NK-92 (cell line): ENCODE results near the gene ZNF341.
A peak's percentile ranks its signal among the peaks of the same experiment; 100 is the strongest.
"Not testable (repeated sequence)": the region's sequence is repeated elsewhere in the genome, so short reads cannot be mapped to it uniquely, and the experiment has no call there.

Experiments used
- DNase-seq: peaks from one replicate; lab custom pipeline; 2025; ENCODE audit not compliant: unreplicated experiment; lab: John Stamatoyannopoulos, UW

Gene ZNF341

DNA sequence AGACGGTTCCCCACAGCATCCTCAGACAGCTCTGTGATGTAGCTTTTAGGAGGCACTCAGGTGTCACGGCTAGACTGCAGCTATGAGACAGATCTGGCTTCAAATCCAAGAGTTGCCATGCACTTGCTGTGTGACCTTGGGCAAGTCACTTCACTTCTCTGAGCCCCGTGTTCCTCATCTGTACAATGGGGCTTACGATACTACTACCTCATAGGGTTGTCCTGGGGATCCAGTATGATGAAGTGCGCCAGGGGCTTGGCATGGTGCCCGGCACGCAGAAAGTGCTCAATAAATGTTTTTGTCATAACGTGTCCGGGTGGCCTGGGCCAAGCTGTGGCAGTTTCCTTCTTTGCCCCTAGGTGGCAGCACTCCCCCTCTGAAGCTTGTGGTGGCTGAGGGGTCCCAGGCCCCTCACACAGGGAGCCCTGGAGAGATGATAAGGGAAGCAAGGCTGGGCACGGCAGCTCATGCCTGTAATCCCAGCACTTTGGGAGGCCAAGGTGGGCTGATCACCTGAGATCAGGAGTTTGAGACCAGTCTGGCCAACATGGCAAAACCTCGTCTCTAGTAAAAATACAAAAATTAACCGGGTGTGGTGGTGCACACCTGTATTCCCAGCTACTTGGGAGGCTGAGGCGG is 60.3 kb downstream of the ZNF341 start:
- DNase-seq = no peak

DNA sequence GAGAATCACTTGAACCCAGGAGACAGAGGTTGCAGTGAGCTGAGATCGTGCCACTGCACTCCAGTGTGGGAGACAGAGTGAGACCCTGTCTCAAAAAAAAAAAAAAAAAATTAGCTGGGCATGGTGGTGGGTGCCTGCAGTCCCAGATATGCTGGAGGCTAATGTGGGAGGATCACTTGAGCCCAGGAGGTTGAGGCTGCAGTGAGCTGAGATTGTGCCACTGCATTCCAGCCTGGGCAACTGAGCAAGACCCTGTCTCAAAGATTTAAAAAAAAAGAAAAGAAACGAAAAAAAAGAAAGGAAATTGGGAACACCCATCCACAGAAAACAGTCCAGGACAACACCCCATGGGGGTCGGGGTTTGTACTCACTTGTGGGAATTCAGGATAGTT is 60.8 kb downstream of the ZNF341 start:
- DNase-seq = not testable (repeated sequence)

DNA sequence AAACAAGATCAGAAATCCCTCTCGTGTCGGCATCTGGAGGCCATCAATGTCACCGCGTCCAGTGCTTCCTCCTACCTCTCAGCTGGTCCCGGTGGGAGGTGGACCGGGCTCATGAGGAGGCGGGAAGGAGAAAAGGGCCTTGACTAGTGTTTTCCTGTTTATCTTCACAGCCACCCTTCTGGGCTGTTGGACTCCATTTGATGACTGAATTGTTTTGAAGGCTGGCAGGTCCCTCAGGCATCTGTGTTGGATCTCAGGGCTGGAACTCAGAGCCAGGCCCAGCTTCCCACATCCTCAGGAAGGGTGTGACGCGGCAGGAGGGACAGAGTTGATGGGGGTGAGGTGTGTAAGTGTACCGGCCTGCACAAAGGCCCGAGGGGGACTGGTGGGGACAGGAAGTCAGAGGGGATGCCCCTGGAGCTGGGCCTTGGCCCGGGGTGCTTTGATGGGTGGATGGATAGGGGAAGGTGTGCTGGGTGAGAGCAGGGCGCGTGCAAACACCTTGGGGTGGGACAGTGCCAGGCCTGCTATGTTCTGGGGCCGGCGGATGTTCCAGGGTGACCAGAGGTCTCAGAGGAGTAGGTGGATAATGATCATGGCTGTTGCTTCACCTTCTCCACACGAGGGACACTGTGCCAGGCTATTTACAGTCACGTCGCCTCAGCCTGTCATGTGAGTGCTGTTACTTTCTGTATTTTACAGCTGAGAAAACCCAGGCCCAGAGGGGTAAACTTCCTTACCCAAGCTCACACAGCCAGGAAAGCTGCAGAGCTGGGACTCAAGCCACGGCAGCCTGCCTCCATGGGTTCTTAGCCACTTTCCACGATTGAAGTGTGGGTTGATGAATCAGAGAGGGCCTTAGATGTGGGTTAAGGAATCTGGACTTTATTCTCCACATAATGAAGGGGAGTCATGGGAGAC is 61.5 kb downstream of the ZNF341 start:
- no peak for DNase-seq

DNA sequence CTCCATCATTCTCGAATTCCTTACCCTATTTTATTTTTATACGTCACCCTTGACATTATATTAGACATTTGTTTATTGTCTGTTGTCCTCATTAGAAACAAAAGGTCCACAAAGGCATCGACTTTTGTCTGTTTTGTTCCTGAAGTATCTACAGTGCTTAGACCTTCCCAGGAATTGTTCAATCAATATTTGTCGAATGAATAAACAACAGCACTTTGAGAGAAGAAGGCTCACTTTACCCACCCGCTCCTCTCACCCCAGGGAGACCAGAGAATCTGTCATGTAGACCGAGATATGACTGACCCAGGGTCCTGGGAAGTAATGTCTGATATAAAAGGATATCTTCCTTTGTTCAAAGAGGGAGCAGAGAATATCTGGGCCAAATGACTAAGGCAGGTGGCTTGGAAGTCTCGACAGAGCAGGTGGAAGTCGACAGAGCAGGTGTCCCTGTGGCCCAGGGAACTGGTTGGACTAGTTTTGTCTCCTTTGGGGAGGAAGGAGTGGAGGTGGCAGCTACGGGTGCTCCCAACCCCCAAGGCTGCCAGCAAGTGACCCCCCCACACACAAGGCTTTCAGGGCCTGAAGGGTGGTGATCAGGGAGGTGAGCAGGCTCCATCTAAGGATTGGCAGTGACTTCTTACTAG is 64.6 kb downstream of the ZNF341 start:
- no peak for DNase-seq

DNA sequence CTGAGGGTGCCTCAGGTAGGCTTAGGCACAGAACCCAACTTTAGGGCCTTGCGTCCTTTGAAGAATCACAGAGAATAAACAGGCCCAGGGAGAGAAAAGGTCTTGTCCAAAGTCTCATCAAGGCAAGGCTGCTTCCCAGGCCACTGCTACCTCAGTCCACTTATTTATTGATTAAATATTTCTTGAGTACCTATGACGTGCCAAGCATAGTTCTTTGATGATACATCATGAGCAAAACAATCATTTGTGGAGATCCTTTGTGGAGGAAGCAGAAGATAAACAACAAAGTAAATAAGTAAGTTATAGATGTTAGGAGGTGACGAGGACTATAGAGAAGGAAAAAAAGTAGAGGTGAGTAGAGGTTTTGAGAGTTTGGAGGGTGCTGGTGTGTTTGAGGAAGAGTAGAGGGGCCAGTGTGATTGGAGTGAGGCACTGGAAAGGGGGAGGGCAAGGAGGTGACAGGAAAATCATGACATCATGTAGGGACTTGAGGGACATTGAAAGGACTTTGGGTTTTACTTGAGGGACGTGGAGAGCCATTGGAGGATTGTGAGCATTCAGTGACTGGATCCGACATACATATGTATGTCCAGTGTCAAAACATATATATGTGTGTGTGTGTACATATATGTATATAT is 65.2 kb downstream of the ZNF341 start:
- DNase-seq = no peak

DNA sequence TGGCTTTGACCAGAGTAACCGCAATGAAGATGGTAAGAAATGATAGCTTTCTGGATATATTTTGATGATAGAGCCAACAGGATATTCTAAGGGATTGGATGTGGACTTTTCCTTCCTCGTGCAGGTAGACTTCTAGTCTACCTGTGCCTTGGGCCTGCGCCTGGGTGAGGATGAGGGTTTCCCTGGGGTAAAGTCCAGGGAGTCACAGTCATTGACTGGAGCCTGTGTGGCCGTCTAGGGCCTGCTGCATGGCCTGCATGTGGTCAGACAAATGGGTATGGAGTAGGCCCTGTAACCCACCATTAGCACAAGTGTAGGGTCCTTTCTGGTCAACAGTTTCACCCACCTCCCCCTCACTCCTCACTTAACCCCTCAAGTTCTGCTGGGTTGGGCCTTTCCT is 66.6 kb downstream of the ZNF341 start:
- no peak for DNase-seq

DNA sequence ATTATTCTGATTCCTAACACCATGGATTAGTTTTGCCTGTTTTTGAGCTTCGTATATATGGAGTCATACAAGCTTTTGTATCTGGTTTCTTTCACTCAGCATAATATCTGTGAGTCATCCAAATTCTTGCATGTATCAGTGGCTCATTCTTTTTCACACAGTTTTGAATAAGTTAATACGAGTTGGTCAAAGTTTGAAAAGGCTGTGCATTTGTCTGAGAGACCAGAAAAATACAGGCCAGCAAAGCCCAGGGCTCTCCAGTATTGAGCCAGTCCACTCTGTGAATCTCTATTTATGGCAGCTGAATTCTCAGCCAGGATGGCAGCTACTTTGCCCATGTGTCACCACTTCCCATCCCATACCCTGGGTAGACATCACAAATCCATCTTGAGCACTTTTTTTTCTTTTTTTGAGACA is 72.1 kb downstream of the ZNF341 start:
- DNase-seq = no peak

DNA sequence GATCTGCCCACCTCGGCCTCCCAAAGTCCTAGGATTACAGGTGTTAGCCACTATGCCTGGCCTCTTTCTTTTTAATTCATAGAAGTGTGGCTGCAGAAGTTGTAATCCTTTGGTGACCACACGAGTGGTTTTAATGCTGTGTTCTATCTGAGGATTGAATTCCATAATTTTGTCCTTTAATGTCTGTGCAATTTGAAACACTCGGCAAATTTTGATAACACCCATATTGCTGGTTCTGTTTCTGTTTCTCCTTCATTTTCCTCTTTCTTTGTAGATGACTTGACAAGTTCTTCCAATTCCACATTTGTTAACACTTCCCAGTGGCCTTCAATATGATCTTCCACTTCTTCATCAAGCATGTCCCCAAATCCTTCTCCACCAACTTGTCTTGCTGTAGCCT is 76.6 kb downstream of the ZNF341 start:
- no peak for DNase-seq

DNA sequence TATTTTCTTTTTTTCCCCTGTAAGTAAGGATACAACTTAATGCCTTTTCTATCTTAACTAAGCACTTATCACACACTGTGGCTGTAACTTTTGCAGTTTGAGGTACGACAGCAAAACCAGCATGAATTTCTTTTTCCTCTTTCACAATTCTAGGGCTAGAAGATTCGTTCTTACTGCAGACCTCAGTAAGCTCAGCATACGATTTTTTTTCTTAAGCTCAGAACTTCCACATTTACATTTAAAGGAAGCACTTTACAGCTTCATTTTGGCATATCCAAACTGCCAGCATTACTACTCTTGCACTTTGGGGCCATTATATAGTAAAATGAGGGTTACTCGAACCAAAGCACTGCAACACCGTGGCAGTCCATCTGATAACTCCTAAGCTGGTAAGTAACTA is 78.5 kb downstream of the ZNF341 start:
- DNase-seq = no peak

DNA sequence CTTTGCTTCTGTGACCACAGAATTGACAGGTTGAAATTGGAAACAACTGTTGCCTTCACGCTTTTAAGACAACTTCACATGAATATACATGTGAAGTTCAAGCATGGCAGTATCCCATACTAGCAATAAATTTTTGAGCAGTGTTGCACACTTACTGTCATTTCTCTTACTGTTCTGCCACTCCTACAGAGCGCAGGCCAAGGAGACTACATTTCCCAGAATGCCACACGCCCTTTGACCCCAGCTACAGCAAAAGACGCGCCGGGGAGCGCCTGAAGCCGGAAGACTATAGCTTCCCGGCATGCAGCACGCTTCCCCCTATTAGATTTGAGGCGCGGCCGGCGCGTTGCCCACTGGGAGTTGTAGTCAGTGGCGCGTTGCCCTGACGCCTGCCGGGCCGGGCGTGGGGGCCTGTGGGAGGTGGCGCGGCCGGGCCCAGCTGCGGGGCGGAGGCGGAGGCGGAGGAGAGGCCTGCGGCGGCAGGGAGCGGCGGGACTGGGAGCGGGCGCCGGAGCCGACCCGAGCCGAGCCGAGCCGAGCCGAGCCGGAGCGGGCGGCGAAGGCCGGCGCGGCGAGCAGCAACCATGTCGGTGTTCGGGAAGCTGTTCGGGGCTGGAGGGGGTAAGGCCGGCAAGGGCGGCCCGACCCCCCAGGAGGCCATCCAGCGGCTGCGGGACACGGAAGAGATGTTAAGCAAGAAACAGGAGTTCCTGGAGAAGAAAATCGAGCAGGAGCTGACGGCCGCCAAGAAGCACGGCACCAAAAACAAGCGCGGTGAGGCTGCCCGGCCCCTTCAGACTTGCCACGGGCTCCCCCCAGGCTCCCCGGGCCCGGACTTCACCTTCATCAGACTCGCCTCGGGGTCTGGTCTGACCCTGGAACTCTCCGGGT is 79.3 kb downstream of the ZNF341 start, which contains the start of gene CHMP4B:
TSS of gene CHMP4B (plus strand) at position 464 of the 891 bp plus-strand sequence. CDS start at position 585, 121 bp downstream.
- DNase-seq = peak; percentile 92

DNA sequence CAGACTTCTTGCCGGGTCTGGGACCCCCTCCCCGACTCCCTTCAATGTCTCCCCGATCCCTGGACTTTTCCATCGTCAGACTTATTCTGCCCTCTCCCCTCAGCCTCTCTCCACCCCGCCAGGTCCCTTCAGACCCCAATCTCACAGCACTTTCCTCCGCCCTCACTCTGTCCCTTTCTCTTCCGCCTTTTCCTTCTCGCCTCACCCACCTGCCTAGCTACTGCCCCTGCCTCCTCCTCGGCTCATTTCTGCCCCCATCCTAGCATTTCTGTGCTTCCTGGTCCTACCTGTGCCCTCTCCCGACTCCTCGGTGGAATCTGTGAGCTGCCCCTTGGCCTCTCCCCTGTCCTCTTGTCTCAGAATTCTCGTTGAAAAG is 80.0 kb downstream of the ZNF341 start:
- no peak for DNase-seq

DNA sequence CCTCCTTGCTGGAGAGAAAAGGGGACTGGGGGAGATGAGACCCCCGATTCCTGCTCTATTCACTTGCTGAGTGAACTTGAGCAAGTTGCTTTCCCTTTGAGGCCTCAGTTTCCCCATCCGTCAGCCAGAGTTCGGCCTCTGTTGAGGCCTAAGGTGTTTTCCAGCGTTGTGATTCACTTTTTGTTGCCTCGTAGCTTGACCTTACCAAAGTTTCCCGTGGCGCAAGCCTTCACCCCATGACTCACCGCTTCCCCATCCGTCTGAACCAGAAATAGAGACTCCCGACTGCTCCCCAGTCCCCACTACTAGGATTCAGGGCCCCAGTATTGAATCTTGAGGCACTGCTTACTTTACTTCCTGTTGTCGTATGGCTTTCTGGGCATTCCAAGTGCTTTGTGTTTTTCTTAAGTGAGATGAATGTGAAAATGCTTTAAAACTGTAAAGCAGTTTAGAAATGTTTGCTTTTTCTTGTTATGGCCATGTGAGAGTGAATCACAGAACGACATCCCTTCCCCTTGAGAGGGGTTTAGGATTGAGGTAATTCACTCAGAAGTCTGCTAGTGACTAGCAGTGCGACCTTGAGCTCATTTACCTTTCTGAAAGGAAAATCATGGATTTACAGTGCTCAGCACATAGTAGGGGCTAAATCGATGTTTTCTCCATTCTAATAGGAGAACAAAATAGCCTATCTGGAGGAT is 80.5 kb downstream of the ZNF341 start:
- DNase-seq = no peak

DNA sequence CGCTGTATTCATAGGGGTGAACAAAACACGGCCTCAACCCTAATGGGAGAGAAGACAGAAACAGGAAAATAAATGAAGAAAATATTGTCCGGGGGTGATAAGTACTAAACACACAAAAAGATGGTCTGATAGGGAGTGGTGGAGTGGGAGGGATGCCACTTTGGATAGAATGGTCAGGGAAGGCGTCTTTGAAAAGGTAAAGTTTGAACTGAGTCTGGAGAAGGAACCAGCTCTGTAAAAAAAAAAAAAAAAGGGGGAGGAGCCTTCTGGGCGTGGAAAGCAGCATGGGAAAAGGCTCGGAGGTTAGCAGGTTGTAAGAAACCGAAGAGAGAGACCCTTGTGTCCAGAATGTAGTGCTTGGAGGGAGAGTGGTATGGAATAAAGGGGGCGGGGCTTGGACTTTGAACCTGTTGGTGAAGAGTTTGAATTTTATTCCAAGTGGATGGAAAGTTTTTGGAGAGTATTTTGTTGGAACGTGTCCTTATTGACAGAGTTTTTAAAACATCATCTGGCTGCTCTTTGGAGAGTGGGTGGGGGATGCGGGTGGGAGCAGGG is 81.2 kb downstream of the ZNF341 start:
- no peak for DNase-seq

DNA sequence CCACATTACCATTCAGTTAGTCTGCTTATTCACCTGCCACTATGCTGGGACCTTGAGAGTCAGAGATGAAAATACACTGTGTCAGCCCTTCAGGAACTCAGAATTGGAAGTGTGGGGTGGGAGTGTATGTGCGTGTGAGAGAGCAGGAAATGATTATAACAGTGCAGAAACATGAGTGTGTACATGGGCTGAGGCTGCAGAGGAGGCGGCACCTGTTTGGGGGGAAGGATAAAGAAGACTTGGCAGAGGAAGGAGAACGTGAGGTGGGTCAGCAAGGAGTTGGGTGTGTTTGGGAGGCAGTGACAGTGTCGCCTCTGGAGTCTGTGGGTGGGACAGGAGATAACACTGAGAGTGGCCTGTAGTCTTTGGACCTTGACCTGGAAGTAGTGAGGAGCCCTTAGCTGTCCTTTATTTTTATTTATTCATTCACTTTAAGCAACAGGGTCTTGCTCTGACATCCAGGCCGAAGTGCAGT is 82.5 kb downstream of the ZNF341 start:
- DNase-seq = no peak

DNA sequence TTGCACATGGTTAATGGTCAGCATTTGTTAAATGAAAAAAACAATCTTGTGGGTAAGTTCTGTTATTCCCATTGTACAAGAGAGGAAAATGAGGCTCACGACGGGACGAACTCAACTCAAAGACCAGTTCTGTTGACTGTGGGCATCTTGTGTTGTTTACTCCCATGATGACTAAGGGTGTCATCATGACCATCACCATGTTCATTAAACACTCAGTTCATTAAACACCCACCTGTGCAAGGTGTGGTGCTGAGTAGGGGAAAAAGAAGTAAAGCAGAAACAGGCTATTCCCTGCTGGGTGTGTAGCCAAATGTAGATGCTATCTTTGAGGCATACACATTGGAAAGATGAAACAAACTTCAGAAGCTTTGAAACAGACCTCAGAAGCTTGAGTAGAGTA is 83.9 kb downstream of the ZNF341 start:
- DNase-seq = no peak

DNA sequence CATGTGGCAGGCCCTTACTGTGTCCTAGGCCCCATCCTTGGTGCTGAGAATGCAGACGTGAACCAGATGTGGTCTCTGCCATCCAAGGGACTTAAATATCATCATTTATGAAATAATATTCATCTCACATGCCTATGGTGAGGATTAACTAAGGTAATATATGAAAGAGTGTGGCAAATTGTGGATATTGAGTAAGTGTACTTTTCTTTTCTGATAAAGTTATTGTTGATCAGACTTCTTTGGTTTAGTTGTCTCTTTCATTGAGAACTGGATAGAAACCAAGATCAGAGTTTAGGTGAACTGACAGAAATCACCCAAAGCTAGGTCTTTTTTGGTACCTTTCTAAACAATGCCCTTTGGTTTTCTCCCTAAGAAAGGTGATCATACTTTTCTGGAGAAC is 84.4 kb downstream of the ZNF341 start:
- DNase-seq = no peak

DNA sequence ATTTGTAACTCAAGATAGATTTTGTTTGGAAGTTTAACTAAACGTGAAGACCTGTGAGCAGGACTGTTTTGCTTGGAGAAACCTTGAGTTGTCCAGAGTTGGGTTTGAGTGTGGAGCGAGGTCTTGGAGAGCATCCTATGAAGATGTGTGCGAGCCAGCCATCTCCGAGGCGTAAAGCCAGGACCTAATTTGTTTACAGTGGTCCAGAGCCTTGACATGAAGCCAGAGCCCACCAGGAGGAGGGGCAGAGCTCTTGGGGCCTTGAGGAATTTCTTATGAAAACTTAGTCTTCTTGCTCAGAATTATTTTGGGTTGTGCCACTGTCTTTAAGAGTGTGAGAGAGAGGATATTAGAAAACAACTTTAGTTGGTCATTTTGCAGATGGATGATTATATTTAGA is 85.6 kb downstream of the ZNF341 start:
- no peak for DNase-seq

DNA sequence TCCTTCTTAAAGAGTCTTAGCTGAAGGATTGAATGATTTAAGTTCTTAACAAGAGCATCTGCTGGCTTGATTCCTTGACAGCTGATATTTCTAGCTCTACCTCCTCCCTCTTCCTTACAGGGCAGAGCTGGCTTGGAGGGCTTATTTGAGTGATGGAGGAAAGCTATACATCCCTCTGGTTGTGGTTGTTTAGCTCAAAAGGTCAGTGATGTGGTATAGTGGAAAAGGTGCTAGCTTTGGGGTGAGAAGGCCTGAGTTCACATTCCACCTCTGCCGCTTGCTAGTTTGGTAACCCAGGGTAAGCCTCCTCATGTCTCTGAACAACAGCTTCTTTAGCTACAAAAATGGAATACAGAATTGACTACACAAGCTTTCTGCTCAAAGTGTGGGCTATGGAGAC is 87.7 kb downstream of the ZNF341 start:
- DNase-seq = no peak

DNA sequence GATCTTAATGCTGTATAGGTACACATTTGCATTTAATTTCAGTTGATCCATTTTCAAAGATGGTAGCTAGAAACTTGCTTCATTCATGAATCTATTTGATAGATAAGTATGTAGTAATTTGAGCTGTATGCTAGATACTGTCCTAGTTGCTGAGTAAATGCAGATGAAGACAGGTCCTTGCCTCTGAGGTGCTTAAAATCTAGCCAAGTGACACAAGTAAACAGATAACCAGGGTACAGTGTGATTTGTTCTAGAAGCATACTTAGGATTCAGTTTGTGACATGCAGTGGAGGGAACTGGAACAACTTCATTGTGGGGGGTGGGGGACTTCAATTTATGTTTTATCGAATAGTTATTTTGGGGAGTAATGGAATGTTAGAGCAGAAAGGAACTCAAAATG is 88.6 kb downstream of the ZNF341 start:
- no peak for DNase-seq
